Astrocyte (in vitro differentiated cells and primary cell): ENCODE measurements around the gene MAP1B. TPM values are rescaled to one million over a fixed set of nuclear protein-coding genes. Genes with fewer than 3 reads are reported as not detected.

Experiments used
- DNase-seq: peaks from one replicate; pipeline ENCODE4 v3.0.0-alpha.2; 2010; ENCODE audit warnings: low read depth
- FAIRE-seq: peaks from 2 replicates; lab custom pipeline; 2011; peaks lifted over from hg19 to GRCh38; lab: Jason Lieb, UNC
- H2AFZ ChIP-seq: 2 replicates; pipeline ENCODE4 v1.6.0; 2012; ENCODE audit warnings: low read depth, low read length, inconsistent platforms
- H3K27ac ChIP-seq: 2 replicates; pipeline ENCODE4 v1.5.1; 2011; ENCODE audit warnings: low read depth, low read length, inconsistent platforms
- H3K27me3 ChIP-seq: 2 replicates; pipeline ENCODE4 v1.6.0; 2011; ENCODE audit warnings: low read length, inconsistent platforms; ENCODE audit not compliant: insufficient read depth
- H3K36me3 ChIP-seq: 2 replicates; pipeline ENCODE4 v1.5.1; 2011; ENCODE audit warnings: low read length, inconsistent platforms; ENCODE audit not compliant: insufficient read depth
- H3K4me1 ChIP-seq: 2 replicates; pipeline ENCODE4 v1.5.1; 2011; ENCODE audit warnings: low read length, inconsistent platforms; ENCODE audit not compliant: insufficient read depth
- H3K4me2 ChIP-seq: 2 replicates; pipeline ENCODE4 v1.6.0; 2012; ENCODE audit warnings: low read length, inconsistent platforms
- H3K4me3 ChIP-seq: 2 replicates; pipeline ENCODE4 v1.5.1; 2011; ENCODE audit warnings: low read depth, mild to moderate bottlenecking, low read length, inconsistent platforms; ENCODE audit not compliant: insufficient read depth
- H3K79me2 ChIP-seq: 2 replicates; pipeline ENCODE4 v1.6.0; 2012; ENCODE audit warnings: mild to moderate bottlenecking, low read length, inconsistent platforms; ENCODE audit not compliant: insufficient read depth
- H3K9ac ChIP-seq: 2 replicates; pipeline ENCODE4 v1.6.0; 2012; ENCODE audit warnings: mild to moderate bottlenecking, low read length, inconsistent platforms
- H3K9me3 ChIP-seq: 2 replicates; pipeline ENCODE4 v1.5.1; 2012; ENCODE audit warnings: low read depth, mild to moderate bottlenecking, low read length, inconsistent platforms; ENCODE audit not compliant: insufficient read depth
- H4K20me1 ChIP-seq: 2 replicates; pipeline ENCODE4 v1.6.0; 2012; ENCODE audit warnings: low read length, inconsistent platforms; ENCODE audit not compliant: insufficient read depth
- H3K27ac Mint-ChIP-seq: one replicate; pipeline ENCODE4 v1.8.0; 2021; ENCODE audit warnings: mild to moderate bottlenecking, mixed read lengths; ENCODE audit not compliant: unreplicated experiment
- H3K27me3 Mint-ChIP-seq: one replicate; pipeline ENCODE4 v1.8.0; 2021; ENCODE audit warnings: low read depth, mixed read lengths; ENCODE audit not compliant: unreplicated experiment
- H3K36me3 Mint-ChIP-seq: one replicate; pipeline ENCODE4 v1.8.0; 2021; ENCODE audit warnings: low read depth, mixed read lengths; ENCODE audit not compliant: unreplicated experiment
- H3K4me1 Mint-ChIP-seq: one replicate; pipeline ENCODE4 v1.8.0; 2021; ENCODE audit warnings: low read depth, mixed read lengths; ENCODE audit not compliant: unreplicated experiment
- H3K4me3 Mint-ChIP-seq: one replicate; pipeline ENCODE4 v1.8.0; 2021; ENCODE audit warnings: mild to moderate bottlenecking, moderate library complexity, mixed read lengths; ENCODE audit not compliant: unreplicated experiment
- H3K9me3 Mint-ChIP-seq: one replicate; pipeline ENCODE4 v1.8.0; 2021; ENCODE audit warnings: mild to moderate bottlenecking, mixed read lengths; ENCODE audit not compliant: unreplicated experiment
- EZH2 ChIP-seq: IDR thresholded peaks from 2 replicates; pipeline ENCODE4 v1.6.1; 2012; ENCODE audit warnings: mild to moderate bottlenecking, low read length, inconsistent platforms; ENCODE audit not compliant: insufficient read depth
- total RNA-seq: library from RNA; stranded (reverse); gene quantifications from 2 replicates; pipeline ENCODE4 v1.2.1, GENCODE V29; 2021
- TF ChIP-seq, protein P1 (sequence below): IDR thresholded peaks from 2 replicates; pipeline ENCODE4 v1.5.1; 2011; ENCODE audit warnings: low read depth, mild to moderate bottlenecking, inconsistent platforms, low read length, moderate library complexity; ENCODE audit not compliant: insufficient read depth

Gene MAP1B
- total RNA-seq, 1 donor from 2014 or later = 476 TPM

DNA sequence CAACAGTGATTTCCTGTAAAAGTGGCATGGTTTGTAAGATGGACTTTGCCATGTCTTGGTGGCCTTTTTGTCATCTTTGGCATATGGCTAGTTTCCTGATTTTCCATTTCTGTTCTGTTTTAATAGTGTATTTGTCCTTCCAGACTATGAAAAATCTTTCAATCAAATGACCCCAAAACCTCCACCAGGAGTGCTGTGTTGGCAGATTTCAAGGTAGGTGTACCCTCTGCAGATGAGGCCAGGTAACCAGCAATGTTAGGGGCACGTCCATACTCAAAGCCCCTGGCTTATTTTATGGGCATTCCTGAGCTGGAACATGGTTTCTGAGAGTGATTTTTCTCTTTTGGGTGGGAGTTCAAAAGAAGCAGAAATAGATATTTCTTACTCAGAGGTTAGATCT, 15.2 kb upstream of the MAP1B start:
- no peaks in the 10 kb centered on the region for H3K9me3 ChIP-seq
- H3K4me1 ChIP-seq = no peaks in the 10 kb centered on the region
- no peak overlapping the region for H3K4me2 ChIP-seq
- H3K27ac ChIP-seq = no peak overlapping the region
- H3K9me3 Mint-ChIP-seq = no peaks in the 10 kb centered on the region
- peaks cover 1% of the 10 kb centered on the region for H3K4me1 Mint-ChIP-seq
- H3K79me2 ChIP-seq = no peaks in the 10 kb centered on the region
- no peak overlapping the region for H2AFZ ChIP-seq
- no peaks in the 10 kb centered on the region for H4K20me1 ChIP-seq
- no peak overlapping the region for H3K4me3 ChIP-seq
- no peak for FAIRE-seq
- no peak overlapping the region for H3K27ac Mint-ChIP-seq
- TF ChIP-seq EZH2 = no peak
- TF ChIP-seq, protein P1, sequence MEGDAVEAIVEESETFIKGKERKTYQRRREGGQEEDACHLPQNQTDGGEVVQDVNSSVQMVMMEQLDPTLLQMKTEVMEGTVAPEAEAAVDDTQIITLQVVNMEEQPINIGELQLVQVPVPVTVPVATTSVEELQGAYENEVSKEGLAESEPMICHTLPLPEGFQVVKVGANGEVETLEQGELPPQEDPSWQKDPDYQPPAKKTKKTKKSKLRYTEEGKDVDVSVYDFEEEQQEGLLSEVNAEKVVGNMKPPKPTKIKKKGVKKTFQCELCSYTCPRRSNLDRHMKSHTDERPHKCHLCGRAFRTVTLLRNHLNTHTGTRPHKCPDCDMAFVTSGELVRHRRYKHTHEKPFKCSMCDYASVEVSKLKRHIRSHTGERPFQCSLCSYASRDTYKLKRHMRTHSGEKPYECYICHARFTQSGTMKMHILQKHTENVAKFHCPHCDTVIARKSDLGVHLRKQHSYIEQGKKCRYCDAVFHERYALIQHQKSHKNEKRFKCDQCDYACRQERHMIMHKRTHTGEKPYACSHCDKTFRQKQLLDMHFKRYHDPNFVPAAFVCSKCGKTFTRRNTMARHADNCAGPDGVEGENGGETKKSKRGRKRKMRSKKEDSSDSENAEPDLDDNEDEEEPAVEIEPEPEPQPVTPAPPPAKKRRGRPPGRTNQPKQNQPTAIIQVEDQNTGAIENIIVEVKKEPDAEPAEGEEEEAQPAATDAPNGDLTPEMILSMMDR = no peak
- DNase-seq = no peak
- peaks cover 2% of the 10 kb centered on the region for H3K27me3 Mint-ChIP-seq
- no peaks in the 10 kb centered on the region for H3K36me3 Mint-ChIP-seq
- H3K36me3 ChIP-seq = no peaks in the 10 kb centered on the region
- H3K9ac ChIP-seq = no peak overlapping the region
- H3K4me3 Mint-ChIP-seq = no peak overlapping the region
- no peaks in the 10 kb centered on the region for H3K27me3 ChIP-seq

DNA sequence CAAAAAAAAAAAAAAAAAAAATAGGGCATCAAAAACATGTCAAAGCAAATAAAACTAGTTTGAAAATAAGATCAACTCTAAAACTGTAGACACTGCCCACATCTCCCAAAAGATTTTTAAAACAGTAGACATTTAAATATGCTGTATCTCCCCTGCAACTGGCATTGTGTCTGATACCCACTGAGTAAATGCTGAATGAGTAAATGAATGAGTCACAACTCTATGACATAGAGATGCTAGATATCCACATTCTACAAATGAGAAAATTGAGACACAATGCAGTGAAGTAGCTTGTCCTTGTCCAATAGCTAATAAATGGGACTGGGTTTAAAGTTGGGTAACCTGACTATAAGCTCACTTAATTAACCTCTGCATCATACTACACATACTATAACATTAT, 14.1 kb upstream of the MAP1B start:
- H3K79me2 ChIP-seq = no peaks in the 10 kb centered on the region
- no peak overlapping the region for H2AFZ ChIP-seq
- no peaks in the 10 kb centered on the region for H3K4me1 ChIP-seq
- FAIRE-seq (peak; percentile 65), DNase-seq (peak; percentile 55)
- H3K27me3 ChIP-seq = no peaks in the 10 kb centered on the region
- H3K36me3 Mint-ChIP-seq = no peaks in the 10 kb centered on the region
- H3K9me3 Mint-ChIP-seq = no peaks in the 10 kb centered on the region
- H3K27ac Mint-ChIP-seq = no peak overlapping the region
- H4K20me1 ChIP-seq = no peaks in the 10 kb centered on the region
- no peak overlapping the region for H3K4me2 ChIP-seq
- no peak overlapping the region for H3K27ac ChIP-seq
- H3K9ac ChIP-seq = no peak overlapping the region
- no peak for TF ChIP-seq EZH2
- TF ChIP-seq, protein P1 = no peak
- no peak overlapping the region for H3K4me3 Mint-ChIP-seq
- H3K4me3 ChIP-seq = no peak overlapping the region
- H3K27me3 Mint-ChIP-seq = peaks cover 2% of the 10 kb centered on the region
- no peaks in the 10 kb centered on the region for H3K36me3 ChIP-seq
- peaks cover 1% of the 10 kb centered on the region for H3K4me1 Mint-ChIP-seq
- no peaks in the 10 kb centered on the region for H3K9me3 ChIP-seq

DNA sequence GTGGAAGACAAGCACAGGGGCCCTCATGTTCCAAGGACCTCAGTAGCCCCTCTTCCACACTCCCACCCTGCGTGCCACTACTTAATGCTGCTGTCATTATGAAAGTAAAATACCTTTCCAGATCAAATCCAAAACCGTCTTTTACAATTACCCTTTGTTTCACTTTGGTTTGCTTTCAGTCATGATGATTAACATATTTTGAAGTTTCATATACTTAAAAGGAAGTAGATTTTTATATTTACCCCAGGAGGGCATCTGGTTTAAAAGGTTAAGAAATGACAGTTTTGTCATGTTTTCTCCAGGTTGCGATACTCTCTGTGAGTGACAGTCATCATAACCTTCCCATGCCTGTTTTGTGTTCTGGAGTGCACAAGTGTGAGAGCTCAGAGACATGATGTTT, 13.5 kb upstream of the MAP1B start:
- Mint-ChIP-seq H3K4me3 (no peak overlapping the region), H3K27ac (no peak overlapping the region), H3K36me3 (no peaks in the 10 kb centered on the region), H3K9me3 (no peaks in the 10 kb centered on the region), H3K4me1 (peaks cover 1% of the 10 kb centered on the region), H3K27me3 (peaks cover 2% of the 10 kb centered on the region)
- Histone ChIP-seq H3K9ac (no peak overlapping the region), H3K27ac (no peak overlapping the region), H3K4me3 (no peak overlapping the region), H4K20me1 (no peaks in the 10 kb centered on the region), H3K4me1 (no peaks in the 10 kb centered on the region), H3K27me3 (no peaks in the 10 kb centered on the region), H3K79me2 (no peaks in the 10 kb centered on the region), H2AFZ (no peak overlapping the region), H3K9me3 (no peaks in the 10 kb centered on the region), H3K4me2 (no peak overlapping the region), H3K36me3 (no peaks in the 10 kb centered on the region)
- DNase-seq (no peak), FAIRE-seq (no peak)
- TF ChIP-seq, protein P1 = no peak
- no peak for TF ChIP-seq EZH2
